ENCODE measurements around the gene KRT15.

GRCh38 chr17:41490000-41490990, 28.4 kb downstream of the KRT15 start:
- TF ChIP-seq CTCF (IDR thresholded peaks at IDR 0.05; ENCODE audit: low read length): no peak
- TF ChIP-seq EZH2 (optimal IDR thresholded peaks at IDR 0.05; ENCODE audit: low read depth, low read length): no peak
